ENCODE data around the gene COL6A1.

Gene COL6A1

GRCh38 chr21:46049890-46050667, 68.5 kb downstream of the COL6A1 start:
- peak; percentile 16 for DNase-seq
- Mint-ChIP-seq H3K36me3 (ENCODE audit: low read depth) (no peaks in the 10 kb centered on the region), H3K27ac (no peak overlapping the region), H3K4me3 (no peak overlapping the region), H3K9me3 (no peaks in the 10 kb centered on the region), H3K27me3 (no peaks in the 10 kb centered on the region), H3K4me1 (ENCODE audit: low read depth) (peaks cover 21% of the 10 kb centered on the region)

GRCh38 chr21:46050668-46051378, 69.3 kb downstream of the COL6A1 start:
- DNase-seq = peak; percentile 14
- peaks cover 21% of the 10 kb centered on the region for H3K4me1 Mint-ChIP-seq (ENCODE audit: low read depth)
- H3K9me3 Mint-ChIP-seq = no peaks in the 10 kb centered on the region
- H3K36me3 Mint-ChIP-seq (ENCODE audit: low read depth) = no peaks in the 10 kb centered on the region
- H3K4me3 Mint-ChIP-seq = no peak overlapping the region
- no peaks in the 10 kb centered on the region for H3K27me3 Mint-ChIP-seq
- no peak overlapping the region for H3K27ac Mint-ChIP-seq

- peaks cover 26% of the 10 kb centered on the region for H3K4me1 Mint-ChIP-seq (ENCODE audit: low read depth)
- H3K27ac Mint-ChIP-seq = no peak overlapping the region
- no peaks in the 10 kb centered on the region for H3K9me3 Mint-ChIP-seq
- peak; percentile 18 for DNase-seq
- no peaks in the 10 kb centered on the region for H3K36me3 Mint-ChIP-seq (ENCODE audit: low read depth)
- no peak overlapping the region for H3K4me3 Mint-ChIP-seq
- H3K27me3 Mint-ChIP-seq = peaks cover 5% of the 10 kb centered on the region
Observed at GRCh38 chr21:46051379-46051770, 69.8 kb downstream of the COL6A1 start.

GRCh38 chr21:46051821-46052675, 70.5 kb downstream of the COL6A1 start:
- Mint-ChIP-seq H3K27ac (peak overlapping the region; percentile 37), H3K36me3 (ENCODE audit: low read depth) (no peaks in the 10 kb centered on the region), H3K4me1 (ENCODE audit: low read depth) (peaks cover 30% of the 10 kb centered on the region), H3K9me3 (no peaks in the 10 kb centered on the region), H3K27me3 (peaks cover 9% of the 10 kb centered on the region), H3K4me3 (no peak overlapping the region)
- DNase-seq = no peak

GRCh38 chr21:46052703-46053651, 71.4 kb downstream of the COL6A1 start:
- peak; percentile 59 for DNase-seq
- H3K27ac Mint-ChIP-seq = peak overlapping the region; percentile 92
- H3K27me3 Mint-ChIP-seq = peaks cover 18% of the 10 kb centered on the region
- peaks cover 40% of the 10 kb centered on the region for H3K4me1 Mint-ChIP-seq (ENCODE audit: low read depth)
- H3K4me3 Mint-ChIP-seq = peak overlapping the region; percentile 23
- H3K9me3 Mint-ChIP-seq = no peaks in the 10 kb centered on the region
- H3K36me3 Mint-ChIP-seq (ENCODE audit: low read depth) = no peaks in the 10 kb centered on the region

GRCh38 chr21:46054031-46054430, 72.5 kb downstream of the COL6A1 start:
- peak; percentile 17 for DNase-seq
- H3K36me3 Mint-ChIP-seq (ENCODE audit: low read depth) = no peaks in the 10 kb centered on the region
- H3K27me3 Mint-ChIP-seq = peaks cover 28% of the 10 kb centered on the region
- H3K4me1 Mint-ChIP-seq (ENCODE audit: low read depth) = peaks cover 47% of the 10 kb centered on the region
- H3K27ac Mint-ChIP-seq = peak overlapping the region; percentile 47
- H3K9me3 Mint-ChIP-seq = peaks cover 5% of the 10 kb centered on the region
- no peak overlapping the region for H3K4me3 Mint-ChIP-seq

- H3K4me3 Mint-ChIP-seq = no peak overlapping the region
- H3K27ac Mint-ChIP-seq = no peak overlapping the region
- DNase-seq = peak; percentile 23
- no peaks in the 10 kb centered on the region for H3K36me3 Mint-ChIP-seq (ENCODE audit: low read depth)
- peaks cover 50% of the 10 kb centered on the region for H3K4me1 Mint-ChIP-seq (ENCODE audit: low read depth)
- H3K27me3 Mint-ChIP-seq = peaks cover 31% of the 10 kb centered on the region
- H3K9me3 Mint-ChIP-seq = peaks cover 5% of the 10 kb centered on the region
Observed at GRCh38 chr21:46054451-46054881, 72.9 kb downstream of the COL6A1 start.

Data from activated T-cell treated with anti-CD3 and anti-CD28 coated beads, Interleukin-2, amount 50 U/mL, for 24 hours (primary cell).